Colon (tissue), 2 donors: ENCODE results near the gene IL22RA1.

Experiments
- FAIRE-seq: peaks from 2 replicates; lab custom pipeline; 2012; peaks lifted over from hg19 to GRCh38; lab: Jason Lieb, UNC
- donor health status: control.
- donor health status: control.

The IL22RA1 gene

GRCh38 chr1:24167008-24167407 is 24.1 kb upstream of the IL22RA1 start:
- FAIRE-seq = no peak

- FAIRE-seq = no peak
Measured at GRCh38 chr1:24165500-24165899, 22.6 kb upstream of the IL22RA1 start.

- no peak for FAIRE-seq
Measured at GRCh38 chr1:24164004-24164403, 21.1 kb upstream of the IL22RA1 start.

- FAIRE-seq = no peak
Measured at GRCh38 chr1:24162201-24162600, 19.3 kb upstream of the IL22RA1 start.

GRCh38 chr1:24161270-24161669 is 18.3 kb upstream of the IL22RA1 start:
- no peak for FAIRE-seq

GRCh38 chr1:24159366-24159765 is 16.4 kb upstream of the IL22RA1 start:
- FAIRE-seq = no peak

- FAIRE-seq = no peak
Measured at GRCh38 chr1:24157918-24158481, 15.1 kb upstream of the IL22RA1 start.

GRCh38 chr1:24156542-24157260 is 13.8 kb upstream of the IL22RA1 start:
- no peak for FAIRE-seq

- no peak for FAIRE-seq
Measured at GRCh38 chr1:24155011-24155782, 12.3 kb upstream of the IL22RA1 start.

GRCh38 chr1:24154215-24154614 is 11.3 kb upstream of the IL22RA1 start:
- FAIRE-seq = no peak

GRCh38 chr1:24152631-24153494 is 9.9 kb upstream of the IL22RA1 start:
- no peak for FAIRE-seq

- FAIRE-seq = no peak
Measured at GRCh38 chr1:24151175-24151533, 8.2 kb upstream of the IL22RA1 start.

- no peak for FAIRE-seq
Measured at GRCh38 chr1:24150234-24151174, 7.6 kb upstream of the IL22RA1 start.

GRCh38 chr1:24149866-24150233 is 6.9 kb upstream of the IL22RA1 start:
- no peak for FAIRE-seq

GRCh38 chr1:24147816-24148215 is 4.9 kb upstream of the IL22RA1 start:
- FAIRE-seq = no peak

GRCh38 chr1:24147194-24147593 is 4.3 kb upstream of the IL22RA1 start:
- FAIRE-seq = no peak

- FAIRE-seq = no peak
Measured at GRCh38 chr1:24141311-24141997, 1.5 kb downstream of the IL22RA1 start.

- FAIRE-seq = no peak
Measured at GRCh38 chr1:24140741-24141181, 2.2 kb downstream of the IL22RA1 start.

- FAIRE-seq = no peak
Measured at GRCh38 chr1:24139841-24140425, 3.0 kb downstream of the IL22RA1 start.

- no peak for FAIRE-seq
Measured at GRCh38 chr1:24139222-24139489, 3.8 kb downstream of the IL22RA1 start.
